Activated naive CD4-positive, alpha-beta T cell treated with anti-CD3 and anti-CD28 coated beads, Interleukin-2, amount 50 U/mL, for 24 hours (primary cell): ENCODE results near the gene FGFR2.
"Not testable (repeated sequence)": the region's sequence is repeated elsewhere in the genome, so short reads cannot be mapped to it uniquely, and the experiment has no call there.

ENCODE experiments used
- H3K27ac Mint-ChIP-seq: one replicate; pipeline ENCODE4 v1.8.0; 2021; ENCODE audit warnings: mild to moderate bottlenecking, mixed read lengths
- H3K27me3 Mint-ChIP-seq: one replicate; pipeline ENCODE4 v1.8.0; 2021; ENCODE audit warnings: mixed read lengths
- H3K36me3 Mint-ChIP-seq: one replicate; pipeline ENCODE4 v1.8.0; 2021; ENCODE audit warnings: mixed read lengths
- H3K4me1 Mint-ChIP-seq: one replicate; pipeline ENCODE4 v1.8.0; 2021; ENCODE audit warnings: mixed read lengths
- H3K4me3 Mint-ChIP-seq: one replicate; pipeline ENCODE4 v1.8.0; 2021; ENCODE audit warnings: mild to moderate bottlenecking, mixed read lengths
- H3K9me3 Mint-ChIP-seq: one replicate; pipeline ENCODE4 v1.8.0; 2021; ENCODE audit warnings: mixed read lengths

The FGFR2 gene

DNA sequence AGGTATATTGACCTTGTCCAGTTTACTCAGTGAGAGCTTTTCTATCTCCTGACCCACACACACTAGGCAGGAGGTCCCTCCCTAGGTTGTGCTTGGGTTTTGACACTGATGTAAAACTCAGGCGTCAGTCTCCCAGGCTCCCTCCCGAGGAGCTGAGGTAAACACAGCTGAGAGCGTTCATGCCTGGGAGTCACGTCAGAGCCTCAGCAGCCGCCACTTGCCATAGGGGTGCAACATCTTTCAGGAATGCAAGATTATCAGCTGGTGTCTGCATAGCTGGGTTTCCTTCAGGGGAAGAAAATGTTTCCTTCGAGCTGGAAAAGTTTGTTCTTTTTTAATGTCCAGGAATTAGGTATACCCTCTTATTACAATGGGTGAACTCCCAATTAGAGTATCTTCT is 70.6 kb downstream of the FGFR2 start:
- Mint-ChIP-seq H3K4me3 (no peak overlapping the region), H3K36me3 (no peaks in the 10 kb centered on the region), H3K27ac (no peak overlapping the region), H3K27me3 (peaks cover 2% of the 10 kb centered on the region), H3K4me1 (no peaks in the 10 kb centered on the region), H3K9me3 (no peaks in the 10 kb centered on the region)

DNA sequence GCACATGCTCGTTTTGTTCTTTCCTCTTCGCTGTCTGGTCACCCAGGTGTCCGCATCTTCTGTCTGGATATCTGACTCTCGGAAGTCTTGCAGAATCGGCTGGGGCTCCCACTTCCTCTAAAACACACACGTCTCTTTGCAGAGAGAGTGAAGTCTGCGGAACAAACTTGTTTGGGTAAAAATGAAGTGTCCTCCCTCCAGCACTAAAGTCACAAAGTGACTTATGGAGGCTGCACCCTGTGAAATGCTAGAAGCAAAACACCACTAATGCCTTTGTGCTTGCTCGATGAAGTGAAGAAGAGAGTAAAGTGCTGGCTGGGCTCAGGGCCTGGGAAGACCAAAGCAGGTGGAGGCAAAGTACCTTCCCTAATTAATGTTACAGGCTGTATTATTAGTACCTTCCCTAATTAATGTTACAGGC is 71.4 kb downstream of the FGFR2 start:
- Mint-ChIP-seq H3K4me3 (no peak overlapping the region), H3K27me3 (peaks cover 2% of the 10 kb centered on the region), H3K9me3 (no peaks in the 10 kb centered on the region), H3K4me1 (no peaks in the 10 kb centered on the region), H3K27ac (no peak overlapping the region), H3K36me3 (no peaks in the 10 kb centered on the region)

GRCh38 chr10:121526135-121526790 is 72.0 kb downstream of the FGFR2 start:
- Mint-ChIP-seq H3K27me3 (peaks cover 2% of the 10 kb centered on the region), H3K4me3 (no peak overlapping the region), H3K9me3 (no peaks in the 10 kb centered on the region), H3K27ac (no peak overlapping the region), H3K4me1 (no peaks in the 10 kb centered on the region), H3K36me3 (no peaks in the 10 kb centered on the region)

- H3K9me3 Mint-ChIP-seq: no peaks in the 10 kb centered on the region
- H3K27me3 Mint-ChIP-seq: peaks cover 2% of the 10 kb centered on the region
- no peaks in the 10 kb centered on the region for H3K4me1 Mint-ChIP-seq
- no peak overlapping the region for H3K4me3 Mint-ChIP-seq
- no peaks in the 10 kb centered on the region for H3K36me3 Mint-ChIP-seq
- no peak overlapping the region for H3K27ac Mint-ChIP-seq
Measured at GRCh38 chr10:121525251-121526134, 72.8 kb downstream of the FGFR2 start.

DNA sequence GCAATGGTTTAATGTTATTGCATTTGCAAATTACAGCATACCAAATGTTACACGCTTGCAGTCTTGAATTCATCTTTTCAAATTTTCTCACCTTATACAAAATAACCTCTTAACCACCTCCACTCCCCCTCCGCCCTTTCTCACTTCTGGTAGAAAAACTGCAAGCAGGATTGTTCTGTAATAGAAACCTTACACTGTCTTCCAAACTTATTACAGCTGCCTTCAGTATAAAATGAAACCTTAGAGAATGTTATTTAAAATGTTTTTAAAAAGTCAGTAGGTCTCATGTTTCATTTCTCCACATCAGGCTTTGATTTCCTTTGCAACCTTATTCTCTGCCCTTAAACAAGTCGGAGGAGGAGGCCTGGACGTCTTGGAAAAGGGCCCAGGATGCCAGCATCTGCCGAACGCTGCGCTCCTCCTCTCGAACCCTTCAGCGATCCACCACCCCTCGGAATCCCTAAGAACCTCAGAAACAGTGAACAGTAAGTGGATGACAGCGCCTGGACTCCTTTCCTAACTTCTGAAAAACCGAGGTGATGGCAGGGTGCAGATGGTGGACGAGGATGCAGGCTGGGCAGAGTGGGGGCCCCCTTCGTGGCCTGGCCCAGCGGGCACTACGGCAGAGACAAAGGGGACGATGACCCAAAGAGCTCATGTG is 74.0 kb downstream of the FGFR2 start:
- Mint-ChIP-seq H3K4me1 (no peaks in the 10 kb centered on the region), H3K36me3 (no peaks in the 10 kb centered on the region), H3K27ac (no peak overlapping the region), H3K27me3 (peaks cover 2% of the 10 kb centered on the region), H3K4me3 (no peak overlapping the region), H3K9me3 (no peaks in the 10 kb centered on the region)

DNA sequence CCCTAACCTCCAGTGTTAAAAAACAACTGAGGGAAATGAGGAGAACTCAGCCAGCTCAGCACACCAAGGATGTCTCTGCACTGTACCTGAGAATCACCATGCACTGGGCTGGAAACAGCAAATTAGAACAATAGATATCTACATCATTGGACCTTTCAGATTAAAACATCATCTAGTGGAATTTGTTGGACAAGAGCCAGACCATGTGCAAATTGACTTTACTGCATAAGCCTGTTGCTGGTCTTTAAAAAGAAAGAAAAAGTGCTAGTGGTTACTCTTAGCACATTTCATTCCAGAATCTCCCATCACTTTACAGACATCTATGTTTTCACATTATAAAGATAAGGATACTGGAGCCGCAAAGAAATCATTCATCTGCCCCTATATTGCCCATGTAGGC is 75.4 kb downstream of the FGFR2 start:
- H3K4me3 Mint-ChIP-seq: no peak overlapping the region
- no peaks in the 10 kb centered on the region for H3K4me1 Mint-ChIP-seq
- H3K9me3 Mint-ChIP-seq: no peaks in the 10 kb centered on the region
- no peak overlapping the region for H3K27ac Mint-ChIP-seq
- H3K27me3 Mint-ChIP-seq: peaks cover 2% of the 10 kb centered on the region
- H3K36me3 Mint-ChIP-seq: no peaks in the 10 kb centered on the region

GRCh38 chr10:121521794-121522556 is 76.3 kb downstream of the FGFR2 start:
- Mint-ChIP-seq H3K4me1 (no peaks in the 10 kb centered on the region), H3K27me3 (peaks cover 2% of the 10 kb centered on the region), H3K9me3 (no peaks in the 10 kb centered on the region), H3K4me3 (no peak overlapping the region), H3K36me3 (no peaks in the 10 kb centered on the region), H3K27ac (peak overlapping the region; percentile 63)

DNA sequence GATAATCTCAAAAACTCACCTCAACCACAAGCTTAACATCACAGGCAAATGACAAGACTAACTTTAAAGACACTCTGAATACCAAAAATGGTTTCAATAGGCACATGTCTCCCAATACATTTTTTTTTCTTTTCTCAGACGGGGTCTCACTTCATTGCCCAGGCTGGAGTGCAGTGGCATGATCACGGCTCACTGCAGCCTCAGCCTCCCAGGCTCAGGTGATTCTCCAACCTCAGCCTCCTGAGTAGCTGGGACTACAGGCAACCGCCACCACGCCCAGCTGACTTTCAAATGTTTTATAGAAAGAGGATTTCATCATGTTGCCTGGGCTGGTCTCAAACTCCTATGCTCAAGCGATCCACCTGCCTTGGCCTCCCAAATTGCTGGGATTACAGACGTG is 77.7 kb downstream of the FGFR2 start:
- H3K27ac Mint-ChIP-seq, H3K27me3 Mint-ChIP-seq, H3K4me3 Mint-ChIP-seq, H3K4me1 Mint-ChIP-seq, H3K36me3 Mint-ChIP-seq, H3K9me3 Mint-ChIP-seq: not testable (repeated sequence)

GRCh38 chr10:121519901-121520493 is 78.2 kb downstream of the FGFR2 start:
- H3K4me3 Mint-ChIP-seq: no peak overlapping the region
- no peaks in the 10 kb centered on the region for H3K4me1 Mint-ChIP-seq
- H3K27me3 Mint-ChIP-seq: peaks cover under 1% of the 10 kb centered on the region
- H3K36me3 Mint-ChIP-seq: no peaks in the 10 kb centered on the region
- H3K9me3 Mint-ChIP-seq: no peaks in the 10 kb centered on the region
- no peak overlapping the region for H3K27ac Mint-ChIP-seq

- Mint-ChIP-seq H3K4me1 (no peaks in the 10 kb centered on the region), H3K27ac (no peak overlapping the region), H3K36me3 (no peaks in the 10 kb centered on the region), H3K4me3 (no peak overlapping the region), H3K9me3 (no peaks in the 10 kb centered on the region), H3K27me3 (no peaks in the 10 kb centered on the region)
Measured at GRCh38 chr10:121519411-121519810, 78.8 kb downstream of the FGFR2 start.

GRCh38 chr10:121518333-121518732 is 79.9 kb downstream of the FGFR2 start:
- H3K4me3 Mint-ChIP-seq: no peak overlapping the region
- H3K4me1 Mint-ChIP-seq: no peaks in the 10 kb centered on the region
- no peaks in the 10 kb centered on the region for H3K27me3 Mint-ChIP-seq
- no peaks in the 10 kb centered on the region for H3K36me3 Mint-ChIP-seq
- no peak overlapping the region for H3K27ac Mint-ChIP-seq
- no peaks in the 10 kb centered on the region for H3K9me3 Mint-ChIP-seq

- Mint-ChIP-seq H3K27ac (no peak overlapping the region), H3K27me3 (no peaks in the 10 kb centered on the region), H3K36me3 (no peaks in the 10 kb centered on the region), H3K4me1 (no peaks in the 10 kb centered on the region), H3K4me3 (no peak overlapping the region), H3K9me3 (no peaks in the 10 kb centered on the region)
Measured at GRCh38 chr10:121516093-121516865, 82.0 kb downstream of the FGFR2 start.

DNA sequence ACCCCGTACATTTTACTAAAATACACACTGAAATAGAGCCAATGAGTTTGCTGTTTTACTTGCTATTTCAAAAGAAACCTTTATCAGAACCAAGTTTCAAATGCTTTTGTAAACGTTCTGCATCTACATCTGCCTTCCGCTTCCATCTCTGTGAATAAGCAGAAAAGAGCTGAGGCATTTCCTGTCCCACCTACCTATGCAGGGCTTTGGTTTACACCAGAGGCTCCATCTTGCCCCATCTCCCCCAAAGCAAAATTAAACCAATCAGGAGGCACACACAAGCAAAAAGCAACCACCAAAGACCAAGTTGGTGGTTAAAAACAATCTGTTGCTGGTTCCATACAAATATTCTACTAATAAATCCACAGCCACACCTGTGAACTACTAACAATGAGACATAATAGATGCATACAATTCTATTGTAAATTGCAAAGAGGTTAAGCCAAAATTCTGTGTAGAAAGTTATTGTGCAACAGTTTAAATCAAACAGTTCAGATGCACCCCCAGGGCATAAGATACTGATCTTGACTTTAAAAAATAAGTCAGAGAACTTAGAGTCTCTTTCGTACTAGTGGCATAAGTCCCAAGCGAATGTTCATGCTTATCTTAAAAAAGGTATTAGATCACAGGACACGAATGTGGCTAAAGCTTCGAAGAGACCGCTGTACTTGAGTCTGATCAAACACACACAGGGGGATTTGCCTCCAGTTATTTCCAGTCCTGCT is 83.9 kb downstream of the FGFR2 start:
- Mint-ChIP-seq H3K4me1 (no peaks in the 10 kb centered on the region), H3K27ac (no peak overlapping the region), H3K9me3 (no peaks in the 10 kb centered on the region), H3K4me3 (no peak overlapping the region), H3K36me3 (no peaks in the 10 kb centered on the region), H3K27me3 (peaks cover 1% of the 10 kb centered on the region)

DNA sequence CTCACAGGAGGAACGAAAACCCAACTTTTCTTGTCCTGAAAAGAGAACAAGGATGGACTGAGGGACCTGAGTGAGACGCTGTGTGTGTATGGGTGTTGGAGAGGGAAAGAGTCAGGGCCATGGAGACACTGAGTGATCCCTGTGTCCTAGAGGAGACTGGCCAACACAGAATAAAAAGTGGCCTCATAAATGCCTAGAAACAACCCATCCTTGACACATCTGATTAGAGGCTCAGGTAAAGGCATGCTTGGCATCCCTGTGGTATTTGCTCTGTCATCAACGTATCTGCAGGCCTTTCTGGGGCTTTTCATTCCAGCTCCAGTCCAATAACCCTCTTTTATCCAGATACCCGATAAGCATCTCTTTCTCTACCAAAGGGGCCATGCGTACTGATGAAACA is 86.3 kb downstream of the FGFR2 start:
- H3K27me3 Mint-ChIP-seq: peaks cover 1% of the 10 kb centered on the region
- no peaks in the 10 kb centered on the region for H3K36me3 Mint-ChIP-seq
- no peak overlapping the region for H3K27ac Mint-ChIP-seq
- no peak overlapping the region for H3K4me3 Mint-ChIP-seq
- no peaks in the 10 kb centered on the region for H3K4me1 Mint-ChIP-seq
- no peaks in the 10 kb centered on the region for H3K9me3 Mint-ChIP-seq
